NCI-H1105 (cell line): ENCODE measurements around the gene AIFM2.
"Not testable (repeated sequence)": the region's sequence is repeated elsewhere in the genome, so short reads cannot be mapped to it uniquely, and the experiment has no call there.

Source experiments
- DNase-seq: peaks from one replicate; lab custom pipeline; 2025; lab: John Stamatoyannopoulos, UW

AIFM2 gene

GRCh38 chr10:70123166-70123565, 9.5 kb downstream of the AIFM2 start:
- not testable (repeated sequence) for DNase-seq

GRCh38 chr10:70122742-70123141, 9.9 kb downstream of the AIFM2 start:
- no peak for DNase-seq

GRCh38 chr10:70121281-70121949, 11.2 kb downstream of the AIFM2 start:
- no peak for DNase-seq

- no peak for DNase-seq
Observed at GRCh38 chr10:70120417-70120816, 12.2 kb downstream of the AIFM2 start.

- no peak for DNase-seq
Observed at GRCh38 chr10:70119623-70120022, 13.0 kb downstream of the AIFM2 start.

GRCh38 chr10:70119197-70119596, 13.4 kb downstream of the AIFM2 start:
- DNase-seq, result no peak

- no peak for DNase-seq
Observed at GRCh38 chr10:70118196-70118595, 14.4 kb downstream of the AIFM2 start.

GRCh38 chr10:70117646-70118045, 15.0 kb downstream of the AIFM2 start:
- DNase-seq, result no peak

- DNase-seq, result peak; percentile 13
Observed at GRCh38 chr10:70115948-70116682, 16.5 kb downstream of the AIFM2 start.

GRCh38 chr10:70114902-70115301, 17.7 kb downstream of the AIFM2 start:
- no peak for DNase-seq

GRCh38 chr10:70112071-70112470, 20.6 kb downstream of the AIFM2 start:
- DNase-seq, result no peak

- no peak for DNase-seq
Observed at GRCh38 chr10:70111496-70111895, 21.1 kb downstream of the AIFM2 start.

- DNase-seq, result no peak
Observed at GRCh38 chr10:70109064-70109729, 23.4 kb downstream of the AIFM2 start.

GRCh38 chr10:70106958-70107791, 25.4 kb downstream of the AIFM2 start:
- DNase-seq, result no peak

GRCh38 chr10:70101668-70102067, 31.0 kb downstream of the AIFM2 start:
- no peak for DNase-seq

GRCh38 chr10:70101068-70101562, 31.5 kb downstream of the AIFM2 start:
- DNase-seq, result not testable (repeated sequence)

GRCh38 chr10:70098271-70098670, 34.4 kb downstream of the AIFM2 start:
- no peak for DNase-seq

- DNase-seq, result no peak
Observed at GRCh38 chr10:70097459-70097858, 35.2 kb downstream of the AIFM2 start.

- DNase-seq, result no peak
Observed at GRCh38 chr10:70096705-70097420, 35.8 kb downstream of the AIFM2 start.

GRCh38 chr10:70096016-70096704, 36.5 kb downstream of the AIFM2 start:
- DNase-seq, result no peak

GRCh38 chr10:70094250-70094649, 38.4 kb downstream of the AIFM2 start:
- DNase-seq, result no peak
